IMR-90 (cell line): Measurements from ENCODE around the gene ARHGAP5. TPM values are rescaled to one million over a fixed set of nuclear protein-coding genes. Genes with fewer than 3 reads are reported as not detected.

ENCODE experiments used
- ATAC-seq: fragments of 200-7000 bp; cut with Tn5 transposase; 2 replicates; pipeline ENCODE4 v1.9.1; 2020; ENCODE audit warnings: low read depth, mild to moderate bottlenecking, moderate library complexity
- BruUV-seq: library from RNA; stranded (reverse); fragments of 400-500 nt; replicated peaks from 2 replicates; lab custom pipeline; 2021; lab: Mats Ljungman, UMichigan
- CTCF ChIA-PET: fragments of 300-600 bp; formaldehyde crosslinking; extraction: SDS; loops from one replicate; lab custom pipeline; 2021; ENCODE audit warnings: antibody characterized with exemption; lab: Yijun Ruan, JAX
- POLR2A ChIA-PET: fragments of 300-600 bp; sonication (Branson Sonifier 250); formaldehyde crosslinking; loops from one replicate; lab custom pipeline; 2022; ENCODE audit warnings: antibody characterized with exemption; ENCODE audit not compliant: unreplicated experiment; lab: Charles Lee
- DNase-seq: peaks from one replicate; pipeline ENCODE4 v3.0.0; 2013
- H2AFZ ChIP-seq: replicated peaks from 2 replicates; pipeline ENCODE3; 2013; ENCODE audit warnings: low read length, mild to moderate bottlenecking; ENCODE audit not compliant: poor library complexity
- H2AK5ac ChIP-seq: 2 replicates; pipeline ENCODE4 v1.6.1; 2013; ENCODE audit warnings: low read depth, low read length, inconsistent platforms
- H2AK9ac ChIP-seq: replicated peaks from 2 replicates; pipeline ENCODE3; 2013; ENCODE audit warnings: mild to moderate bottlenecking, low read depth, low read length, moderate library complexity; ENCODE audit not compliant: poor library complexity
- H2BK120ac ChIP-seq: 2 replicates; pipeline ENCODE4 v1.6.1; 2013; ENCODE audit warnings: low read depth, low read length, inconsistent platforms
- H2BK15ac ChIP-seq: 3 replicates; pipeline ENCODE4 v1.6.1; 2013; ENCODE audit warnings: low read depth, low read length, inconsistent platforms
- H2BK20ac ChIP-seq: 2 replicates; pipeline ENCODE4 v1.6.1; 2013; ENCODE audit warnings: low read depth, mild to moderate bottlenecking, inconsistent platforms, low read length, moderate library complexity
- H2BK5ac ChIP-seq: 2 replicates; pipeline ENCODE4 v1.6.1; 2013; ENCODE audit warnings: mild to moderate bottlenecking, low read depth, low read length, inconsistent platforms; ENCODE audit not compliant: poor library complexity, severe bottlenecking
- H3K14ac ChIP-seq: replicated peaks from 2 replicates; pipeline ENCODE4 v1.6.1; 2013; ENCODE audit warnings: low read depth, low read length, inconsistent platforms
- H3K18ac ChIP-seq: 2 replicates; pipeline ENCODE4 v1.6.1; 2013; ENCODE audit warnings: low read depth, low read length, control low read depth
- H3K23ac ChIP-seq: 2 replicates; pipeline ENCODE4 v1.6.1; 2013; ENCODE audit warnings: low read depth, low read length, inconsistent platforms
- H3K27ac ChIP-seq: 2 replicates; pipeline ENCODE4 v1.5.1; 2013; ENCODE audit warnings: mild to moderate bottlenecking, control low read depth, low read length; ENCODE audit not compliant: insufficient read depth
- H3K27me3 ChIP-seq: 2 replicates; pipeline ENCODE4 v1.6.1; 2013; ENCODE audit warnings: low read length; ENCODE audit not compliant: control insufficient read depth, insufficient read depth
- H3K36me3 ChIP-seq: 2 replicates; pipeline ENCODE4 v1.6.1; 2013; ENCODE audit warnings: low read length, mixed read lengths; ENCODE audit not compliant: control insufficient read depth, insufficient read depth
- H3K4ac ChIP-seq: 2 replicates; pipeline ENCODE4 v1.6.1; 2013; ENCODE audit warnings: low read depth, low read length, inconsistent platforms
- H3K4me1 ChIP-seq: 2 replicates; pipeline ENCODE4 v1.6.1; 2013; ENCODE audit warnings: low read length, mixed read lengths; ENCODE audit not compliant: control insufficient read depth, insufficient read depth
- H3K4me2 ChIP-seq: 2 replicates; pipeline ENCODE4 v1.6.1; 2013; ENCODE audit warnings: low read depth, mild to moderate bottlenecking, control low read depth, low read length, moderate library complexity
- H3K4me3 ChIP-seq: 2 replicates; pipeline ENCODE4 v1.5.1; 2013; ENCODE audit warnings: low read depth, mild to moderate bottlenecking, control low read depth, low read length, moderate library complexity; ENCODE audit not compliant: insufficient read depth
- H3K56ac ChIP-seq: 2 replicates; pipeline ENCODE4 v1.6.1; 2013; ENCODE audit warnings: low read length, inconsistent platforms; ENCODE audit not compliant: insufficient read depth; ENCODE audit errors: extremely low read depth
- H3K79me1 ChIP-seq, 2 experiments: 2 replicates each; pipeline ENCODE4 v1.6.1; 2013; ENCODE audit warnings: low read length in 2 of 2, inconsistent platforms in 1 of 2, low read depth in 1 of 2
- H3K9ac ChIP-seq: 2 replicates; pipeline ENCODE4 v1.6.1; 2013; ENCODE audit warnings: low read depth, low read length, control low read depth
- H3K9me1 ChIP-seq: 2 replicates; pipeline ENCODE4 v1.6.1; 2013; ENCODE audit warnings: low read length, inconsistent platforms; ENCODE audit not compliant: insufficient read depth
- H3K9me3 ChIP-seq: 2 replicates; pipeline ENCODE4 v1.6.1; 2013; ENCODE audit warnings: low read length; ENCODE audit not compliant: control insufficient read depth, insufficient read depth
- H4K20me1 ChIP-seq: 2 replicates; pipeline ENCODE4 v1.6.1; 2013; ENCODE audit warnings: low read length, inconsistent platforms; ENCODE audit not compliant: insufficient read depth
- H4K5ac ChIP-seq: 2 replicates; pipeline ENCODE4 v1.6.1; 2013; ENCODE audit warnings: mild to moderate bottlenecking, low read depth, low read length, control low read depth
- H4K8ac ChIP-seq, 2 experiments: 2 replicates each; pipeline ENCODE4 v1.6.1; 2013; ENCODE audit warnings: low read depth in 2 of 2, low read length in 2 of 2, control low read depth in 1 of 2, inconsistent platforms in 1 of 2
- H4K91ac ChIP-seq: 2 replicates; pipeline ENCODE4 v1.6.1; 2013; ENCODE audit warnings: low read depth, low read length, inconsistent platforms; ENCODE audit not compliant: insufficient read depth
- BHLHE40 ChIP-seq: fragments of 150-350 bp; IDR thresholded peaks from 2 replicates; pipeline ENCODE4 v1.6.1; 2016; ENCODE audit warnings: mild to moderate bottlenecking, low read depth, low read length
- FOS ChIP-seq: fragments of 150-350 bp; IDR thresholded peaks from 2 replicates; pipeline ENCODE4 v1.6.1; 2016; ENCODE audit warnings: low read depth, low read length
- MXI1 ChIP-seq: IDR thresholded peaks from 2 replicates; pipeline ENCODE4 v1.6.1; 2012; ENCODE audit warnings: low read depth, mild to moderate bottlenecking, low read length, moderate library complexity, borderline replicate concordance
- SMC3 ChIP-seq: fragments of 150-350 bp; IDR thresholded peaks from 2 replicates; pipeline ENCODE4 v1.6.1; 2016; ENCODE audit warnings: low read depth, mild to moderate bottlenecking, antibody characterized with exemption, low read length, moderate library complexity
- WGBS, 2 experiments: methylation state at CpG; one replicate each; pipeline versions ENCODE4 v1.1.5 to v1.1.7; 2013; ENCODE audit warnings: missing lambda C conversion rate in 2 of 2; ENCODE audit not compliant: insufficient read length in 1 of 2; ENCODE audit errors: extremely low coverage in 2 of 2; 5-methylcytosine and 5-hydroxymethylcytosine counted together
- dilution Hi-C: fragments of 300-500 bp; cut with HindIII; formaldehyde crosslinking; loops from one replicate; pipeline ENCODE4 v1.14.3; 2018; ENCODE audit warnings: low sequenced_read_pairs; ENCODE audit not compliant: unreplicated experiment
- in situ Hi-C: fragments of 300-500 bp; cut with MboI; formaldehyde crosslinking; loops from 3 replicates; pipeline ENCODE4 v1.14.3; 2019; ENCODE audit warnings: low sequenced_read_pairs, inconsistent platforms, mixed read lengths
- intact Hi-C: fragments of 100-400 bp; cut with micrococcal nuclease; formaldehyde crosslinking; loops from 2 replicates; pipeline ENCODE4 v1.10.0; 2022
- polyA plus RNA-seq, 3 experiments: library from polyadenylated mRNA; depleted of rRNA; stranded (reverse); fragments of >200 nt; gene quantifications; 2 replicates each; pipeline ENCODE4 v1.2.3, GENCODE V29; 2012; ENCODE audit warnings: low replicate concordance in 1 of 3
- total RNA-seq: library from RNA; depleted of rRNA; stranded (reverse); fragments of >200 nt; gene quantifications from 2 replicates; pipeline ENCODE4 v1.2.3, GENCODE V29; 2012

The ARHGAP5 gene
- total and polyA plus RNA-seq, 2 of the 4 experiments (the other 2 are of a cell fraction) = 7.4 to 45.3 TPM

GRCh38 chr14:32079264-32079663, 2.2 kb downstream of the ARHGAP5 start:
- no CpG with 5 or more reads among the region's 4 CpGs for WGBS, 2 experiments
- H2AK9ac ChIP-seq = no peak overlapping the region

More at GRCh38 chr14:32079264-32079663, 2.2 kb downstream of the ARHGAP5 start:
- Histone ChIP-seq H2AK5ac (no peak overlapping the region), H3K27ac (no peak overlapping the region), H3K23ac (peak overlapping the region; percentile 18; the same call in 1 of the 2 replicates), H3K4ac (no peak overlapping the region), H3K4me1 (peaks cover 2% of the 10 kb centered on the region; the same call in 1 of the 2 replicates), H3K14ac (no peak overlapping the region), H3K79me1 (peaks cover 6 to 30% of the 10 kb centered on the region in 2 experiments; a peak in 3 of 4 replicates), H3K9me3 (no peaks in the 10 kb centered on the region), H4K5ac (no peak overlapping the region), H2AFZ (no peak overlapping the region), H4K8ac (no peak overlapping the region), H3K56ac (no peak overlapping the region), H3K9ac (no peak overlapping the region; the same call in 1 of the 2 replicates), H3K4me2 (peak overlapping the region; percentile 83), H4K20me1 (peaks cover 57% of the 10 kb centered on the region), H4K91ac (no peak overlapping the region), H3K36me3 (no peaks in the 10 kb centered on the region), H3K9me1 (no peaks in the 10 kb centered on the region), H3K4me3 (peak overlapping the region; percentile 78), H2BK120ac (no peak overlapping the region), H3K27me3 (no peaks in the 10 kb centered on the region), H2BK20ac (no peak overlapping the region), H3K18ac (no peak overlapping the region), H2BK5ac (no peak overlapping the region), H2BK15ac (no peak overlapping the region)
- in situ Hi-C loops (no loop called here), intact Hi-C loops (loop anchor here (2.0 to 5.0 kb wide), 2 partner anchors 20 to 293 kb away; no protein-coding TSS in a partner anchor), dilution Hi-C loops (no loop called here)
- BruUV-seq = no TSS peak
- no peak for DNase-seq
- POLR2A ChIA-PET = no interaction called here
- CTCF ChIA-PET = no interaction called here
- ATAC-seq = no peak
- no peak for TF ChIP-seq FOS
- no peak for TF ChIP-seq MXI1
- no peak for TF ChIP-seq BHLHE40
- TF ChIP-seq SMC3 = no peak
